AG09309 (cell line): ENCODE results near the gene LIN7C.
"Not testable (repeated sequence)": the region's sequence is repeated elsewhere in the genome, so short reads cannot be mapped to it uniquely, and the experiment has no call there.

Source experiments
- DNase-seq: peaks from one replicate; pipeline ENCODE4 v3.0.0-alpha.2; 2010; ENCODE audit warnings: low read depth
- H3K4me3 ChIP-seq: 2 replicates; pipeline ENCODE4 v1.5.1; 2011; ENCODE audit warnings: mild to moderate bottlenecking, low read depth, low read length, moderate library complexity; ENCODE audit not compliant: control insufficient read depth
- CTCF ChIP-seq: IDR thresholded peaks from 2 replicates; pipeline ENCODE4 v1.5.1; 2011; ENCODE audit warnings: mild to moderate bottlenecking, low read depth, low read length, inconsistent platforms; ENCODE audit not compliant: insufficient read depth, control insufficient read depth; ENCODE audit errors: missing control alignments

The LIN7C gene

GRCh38 chr11:27455667-27456066 is 50.9 kb downstream of the LIN7C start:
- H3K4me3 ChIP-seq, result no peak overlapping the region
- no peak for TF ChIP-seq CTCF
- DNase-seq, result no peak

GRCh38 chr11:27453701-27454100 is 52.9 kb downstream of the LIN7C start:
- no peak for TF ChIP-seq CTCF
- no peak for DNase-seq
- H3K4me3 ChIP-seq, result no peak overlapping the region

- no peak for TF ChIP-seq CTCF
- DNase-seq, result no peak
- no peak overlapping the region for H3K4me3 ChIP-seq
Measured at GRCh38 chr11:27452147-27452546, 54.4 kb downstream of the LIN7C start.

GRCh38 chr11:27451244-27451965 is 55.2 kb downstream of the LIN7C start:
- no peak for DNase-seq
- no peak for TF ChIP-seq CTCF
- H3K4me3 ChIP-seq, result no peak overlapping the region

- not testable (repeated sequence) for DNase-seq, H3K4me3 ChIP-seq
Measured at GRCh38 chr11:27448184-27448540, 58.4 kb downstream of the LIN7C start.

- H3K4me3 ChIP-seq, result no peak overlapping the region
- TF ChIP-seq CTCF, result no peak
- DNase-seq, result no peak
Measured at GRCh38 chr11:27447288-27448183, 59.0 kb downstream of the LIN7C start.

- TF ChIP-seq CTCF, result no peak
- H3K4me3 ChIP-seq, result no peak overlapping the region
- no peak for DNase-seq
Measured at GRCh38 chr11:27445625-27446024, 60.9 kb downstream of the LIN7C start.
